Measurements from ENCODE around the gene DLGAP4. TPM values are rescaled to one million over a fixed set of nuclear protein-coding genes. Genes with fewer than 3 reads are reported as not detected.

The DLGAP4 gene
- total and polyA plus RNA-seq, 9 of the 15 experiments (the other 6 are each of a cell fraction or from before 2014, with no cell fraction given) = 0.31 to 34.1 (median 4.5) TPM

- TF ChIP-seq, protein P1, sequence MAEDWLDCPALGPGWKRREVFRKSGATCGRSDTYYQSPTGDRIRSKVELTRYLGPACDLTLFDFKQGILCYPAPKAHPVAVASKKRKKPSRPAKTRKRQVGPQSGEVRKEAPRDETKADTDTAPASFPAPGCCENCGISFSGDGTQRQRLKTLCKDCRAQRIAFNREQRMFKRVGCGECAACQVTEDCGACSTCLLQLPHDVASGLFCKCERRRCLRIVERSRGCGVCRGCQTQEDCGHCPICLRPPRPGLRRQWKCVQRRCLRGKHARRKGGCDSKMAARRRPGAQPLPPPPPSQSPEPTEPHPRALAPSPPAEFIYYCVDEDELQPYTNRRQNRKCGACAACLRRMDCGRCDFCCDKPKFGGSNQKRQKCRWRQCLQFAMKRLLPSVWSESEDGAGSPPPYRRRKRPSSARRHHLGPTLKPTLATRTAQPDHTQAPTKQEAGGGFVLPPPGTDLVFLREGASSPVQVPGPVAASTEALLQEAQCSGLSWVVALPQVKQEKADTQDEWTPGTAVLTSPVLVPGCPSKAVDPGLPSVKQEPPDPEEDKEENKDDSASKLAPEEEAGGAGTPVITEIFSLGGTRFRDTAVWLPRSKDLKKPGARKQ (CRISPR knock-in tag; IDR thresholded peaks at IDR 0.05) = no peak
- no peak for TF ChIP-seq TSC22D4 (tag; IDR thresholded peaks at IDR 0.05)
- TF ChIP-seq HINFP (tag; conservative IDR thresholded peaks at IDR 0.05; ENCODE audit: low read depth) = peak; percentile 76
- TF ChIP-seq SLC30A9 (CRISPR knock-in tag; IDR thresholded peaks at IDR 0.05) = no peak
- TF ChIP-seq, protein P2, sequence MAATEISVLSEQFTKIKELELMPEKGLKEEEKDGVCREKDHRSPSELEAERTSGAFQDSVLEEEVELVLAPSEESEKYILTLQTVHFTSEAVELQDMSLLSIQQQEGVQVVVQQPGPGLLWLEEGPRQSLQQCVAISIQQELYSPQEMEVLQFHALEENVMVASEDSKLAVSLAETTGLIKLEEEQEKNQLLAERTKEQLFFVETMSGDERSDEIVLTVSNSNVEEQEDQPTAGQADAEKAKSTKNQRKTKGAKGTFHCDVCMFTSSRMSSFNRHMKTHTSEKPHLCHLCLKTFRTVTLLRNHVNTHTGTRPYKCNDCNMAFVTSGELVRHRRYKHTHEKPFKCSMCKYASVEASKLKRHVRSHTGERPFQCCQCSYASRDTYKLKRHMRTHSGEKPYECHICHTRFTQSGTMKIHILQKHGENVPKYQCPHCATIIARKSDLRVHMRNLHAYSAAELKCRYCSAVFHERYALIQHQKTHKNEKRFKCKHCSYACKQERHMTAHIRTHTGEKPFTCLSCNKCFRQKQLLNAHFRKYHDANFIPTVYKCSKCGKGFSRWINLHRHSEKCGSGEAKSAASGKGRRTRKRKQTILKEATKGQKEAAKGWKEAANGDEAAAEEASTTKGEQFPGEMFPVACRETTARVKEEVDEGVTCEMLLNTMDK (IDR thresholded peaks at IDR 0.05; ENCODE audit: borderline replicate concordance, insufficient read depth, low read depth, low read length, poor library complexity, severe bottlenecking) = no peak
- no peak for TF ChIP-seq KLF1 (tag; IDR thresholded peaks at IDR 0.05)
- no peak for TF ChIP-seq NEUROD1 (IDR thresholded peaks at IDR 0.05; ENCODE audit: borderline replicate concordance, low read depth, low read length, partially characterized antibody)
- no peak for TF ChIP-seq TAF15 (IDR thresholded peaks at IDR 0.05; ENCODE audit: low read depth, low read length)
- no peak for TF ChIP-seq POLR2AphosphoS2 (IDR thresholded peaks at IDR 0.05; ENCODE audit: low read length)
- TF ChIP-seq SREBF2 (CRISPR knock-in tag; IDR thresholded peaks at IDR 0.05) = peak; percentile 99
- TF ChIP-seq DIDO1 (tag; IDR thresholded peaks at IDR 0.05; ENCODE audit: low read depth) = peak; percentile 38; the same call in 1 of the 2 replicates
- no peak for TF ChIP-seq PURB (CRISPR knock-in tag; IDR thresholded peaks at IDR 0.05; ENCODE audit: low read depth)
- TF ChIP-seq DMBX1 (CRISPR knock-in tag; IDR thresholded peaks at IDR 0.05; ENCODE audit: borderline replicate concordance) = peak; percentile 97
- TF ChIP-seq SAP30 (IDR thresholded peaks at IDR 0.05; ENCODE audit: borderline replicate concordance, insufficient read depth, low read depth, low read length, poor library complexity, severe bottlenecking) = peak; percentile 88
- no peak for TF ChIP-seq RFX5 (IDR thresholded peaks at IDR 0.05; ENCODE audit: low read depth, low read length)
- TF ChIP-seq, protein P3, sequence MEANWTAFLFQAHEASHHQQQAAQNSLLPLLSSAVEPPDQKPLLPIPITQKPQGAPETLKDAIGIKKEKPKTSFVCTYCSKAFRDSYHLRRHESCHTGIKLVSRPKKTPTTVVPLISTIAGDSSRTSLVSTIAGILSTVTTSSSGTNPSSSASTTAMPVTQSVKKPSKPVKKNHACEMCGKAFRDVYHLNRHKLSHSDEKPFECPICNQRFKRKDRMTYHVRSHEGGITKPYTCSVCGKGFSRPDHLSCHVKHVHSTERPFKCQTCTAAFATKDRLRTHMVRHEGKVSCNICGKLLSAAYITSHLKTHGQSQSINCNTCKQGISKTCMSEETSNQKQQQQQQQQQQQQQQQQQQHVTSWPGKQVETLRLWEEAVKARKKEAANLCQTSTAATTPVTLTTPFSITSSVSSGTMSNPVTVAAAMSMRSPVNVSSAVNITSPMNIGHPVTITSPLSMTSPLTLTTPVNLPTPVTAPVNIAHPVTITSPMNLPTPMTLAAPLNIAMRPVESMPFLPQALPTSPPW (CRISPR knock-in tag; IDR thresholded peaks at IDR 0.05) = peak; percentile 73
- TF ChIP-seq KLF10 (CRISPR knock-in tag; IDR thresholded peaks at IDR 0.05) = no peak
- no peak for TF ChIP-seq ZNF347 (CRISPR knock-in tag; IDR thresholded peaks at IDR 0.05; ENCODE audit: low read depth)
- no peak for TF ChIP-seq ZBTB26 (CRISPR knock-in tag; IDR thresholded peaks at IDR 0.05)
- no peak for TF ChIP-seq RBM22 (IDR thresholded peaks at IDR 0.05; ENCODE audit: low read depth, low read length, poor library complexity, severe bottlenecking)
Observed at GRCh38 chr20:36384022-36384619, 78.0 kb downstream of the DLGAP4 start (continued).

Measured in K562 (cell line).